Lower leg skin (tissue), 3 donors: Measurements from ENCODE around the gene BEAN1.

Experiments used
- POLR2A ChIP-seq, 2 donors: fragments of 450-650 bp; IDR thresholded peaks; one replicate each; pipeline ENCODE4 v1.6.1; 2016 to 2017; ENCODE audit warnings: antibody characterized with exemption in 2 of 2, mild to moderate bottlenecking in 1 of 2, moderate library complexity in 1 of 2
- TF ChIP-seq, protein P1 (sequence below), 3 donors: fragments of 450-650 bp; IDR thresholded peaks; one replicate each; pipeline ENCODE4 v1.5.1; 2016; ENCODE audit warnings: antibody characterized with exemption in 3 of 3, mild to moderate bottlenecking in 3 of 3, moderate library complexity in 2 of 3

DNA sequence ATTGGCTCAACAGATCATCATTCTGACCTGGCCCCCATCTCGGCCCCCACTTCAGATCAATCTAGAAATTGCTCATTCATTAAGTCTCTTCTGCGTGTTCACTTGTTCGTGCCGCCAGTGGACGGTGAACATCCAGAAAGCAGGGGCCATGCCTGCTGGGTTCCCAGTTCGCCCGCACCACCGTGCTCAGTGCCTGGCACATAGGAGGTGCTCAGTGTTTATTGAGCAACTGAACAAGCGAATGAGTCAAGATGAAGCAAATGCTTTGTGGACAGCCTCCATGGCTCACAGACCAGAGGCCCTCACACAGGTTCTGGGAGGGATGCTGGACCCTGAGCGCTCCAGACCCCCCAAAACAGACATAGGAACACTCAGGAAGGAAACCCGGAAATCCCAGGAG, 13.9 kb downstream of the BEAN1 start:
- TF ChIP-seq, protein P1, sequence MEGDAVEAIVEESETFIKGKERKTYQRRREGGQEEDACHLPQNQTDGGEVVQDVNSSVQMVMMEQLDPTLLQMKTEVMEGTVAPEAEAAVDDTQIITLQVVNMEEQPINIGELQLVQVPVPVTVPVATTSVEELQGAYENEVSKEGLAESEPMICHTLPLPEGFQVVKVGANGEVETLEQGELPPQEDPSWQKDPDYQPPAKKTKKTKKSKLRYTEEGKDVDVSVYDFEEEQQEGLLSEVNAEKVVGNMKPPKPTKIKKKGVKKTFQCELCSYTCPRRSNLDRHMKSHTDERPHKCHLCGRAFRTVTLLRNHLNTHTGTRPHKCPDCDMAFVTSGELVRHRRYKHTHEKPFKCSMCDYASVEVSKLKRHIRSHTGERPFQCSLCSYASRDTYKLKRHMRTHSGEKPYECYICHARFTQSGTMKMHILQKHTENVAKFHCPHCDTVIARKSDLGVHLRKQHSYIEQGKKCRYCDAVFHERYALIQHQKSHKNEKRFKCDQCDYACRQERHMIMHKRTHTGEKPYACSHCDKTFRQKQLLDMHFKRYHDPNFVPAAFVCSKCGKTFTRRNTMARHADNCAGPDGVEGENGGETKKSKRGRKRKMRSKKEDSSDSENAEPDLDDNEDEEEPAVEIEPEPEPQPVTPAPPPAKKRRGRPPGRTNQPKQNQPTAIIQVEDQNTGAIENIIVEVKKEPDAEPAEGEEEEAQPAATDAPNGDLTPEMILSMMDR (IDR thresholded peaks at IDR 0.05): no peak
- TF ChIP-seq POLR2A (IDR thresholded peaks at IDR 0.05): no peak
